Mucosa of rectum (tissue), 2 donors: Measurements from ENCODE around the gene DCAF16.

Experiments
- H3K27ac ChIP-seq, 2 donors: one replicate each; pipeline ENCODE4 v1.7.0; 2013; ENCODE audit warnings: inconsistent platforms in 2 of 2, low read depth in 2 of 2, low read length in 2 of 2
- H3K27me3 ChIP-seq, 2 donors: one replicate each; pipeline ENCODE4 v1.7.0; 2013; ENCODE audit warnings: low read length in 2 of 2; ENCODE audit not compliant: control insufficient read depth in 2 of 2, insufficient read depth in 2 of 2
- H3K36me3 ChIP-seq, 2 donors: one replicate each; pipeline ENCODE4 v1.7.0; 2013; ENCODE audit warnings: low read length in 2 of 2; ENCODE audit not compliant: control insufficient read depth in 2 of 2, insufficient read depth in 2 of 2
- H3K4me1 ChIP-seq, 2 donors: one replicate each; pipeline ENCODE4 v1.7.0; 2013; ENCODE audit warnings: low read length in 2 of 2, mild to moderate bottlenecking in 1 of 2; ENCODE audit not compliant: control insufficient read depth in 2 of 2, insufficient read depth in 2 of 2
- H3K4me3 ChIP-seq, 2 donors: one replicate each; pipeline ENCODE4 v1.7.0; 2013; ENCODE audit warnings: low read length in 2 of 2
- H3K9ac ChIP-seq, 2 donors: one replicate each; pipeline ENCODE4 v1.7.0; 2013; ENCODE audit warnings: low read length in 2 of 2, low read depth in 1 of 2, mild to moderate bottlenecking in 1 of 2
- H3K9me3 ChIP-seq, 2 donors: one replicate each; pipeline ENCODE4 v1.7.0; 2013; ENCODE audit warnings: low read length in 2 of 2; ENCODE audit not compliant: control insufficient read depth in 2 of 2
- donor health status: healthy.
- donor health status: Normal muscosa, but diverticular disease.

Gene DCAF16

GRCh38 chr4:17786567-17786966 is 24.0 kb downstream of the DCAF16 start:
- H3K9me3 ChIP-seq: no peaks in the 10 kb centered on the region
- no peak overlapping the region for H3K27ac ChIP-seq
- H3K9ac ChIP-seq: no peak overlapping the region
- no peak overlapping the region for H3K4me3 ChIP-seq
- H3K36me3 ChIP-seq: no peaks in the 10 kb centered on the region
- H3K27me3 ChIP-seq: peaks cover 4 to 9% of the 10 kb centered on the region in 2 donors
- H3K4me1 ChIP-seq: peaks cover 0 to 2% of the 10 kb centered on the region in 2 donors

GRCh38 chr4:17785858-17786257 is 24.7 kb downstream of the DCAF16 start:
- no peak overlapping the region for H3K9ac ChIP-seq
- H3K4me3 ChIP-seq: no peak overlapping the region
- no peaks in the 10 kb centered on the region for H3K9me3 ChIP-seq
- peaks cover 6 to 7% of the 10 kb centered on the region in 2 donors for H3K4me1 ChIP-seq
- no peak overlapping the region for H3K27ac ChIP-seq
- peaks cover 8 to 15% of the 10 kb centered on the region in 2 donors for H3K27me3 ChIP-seq
- no peaks in the 10 kb centered on the region for H3K36me3 ChIP-seq

DNA sequence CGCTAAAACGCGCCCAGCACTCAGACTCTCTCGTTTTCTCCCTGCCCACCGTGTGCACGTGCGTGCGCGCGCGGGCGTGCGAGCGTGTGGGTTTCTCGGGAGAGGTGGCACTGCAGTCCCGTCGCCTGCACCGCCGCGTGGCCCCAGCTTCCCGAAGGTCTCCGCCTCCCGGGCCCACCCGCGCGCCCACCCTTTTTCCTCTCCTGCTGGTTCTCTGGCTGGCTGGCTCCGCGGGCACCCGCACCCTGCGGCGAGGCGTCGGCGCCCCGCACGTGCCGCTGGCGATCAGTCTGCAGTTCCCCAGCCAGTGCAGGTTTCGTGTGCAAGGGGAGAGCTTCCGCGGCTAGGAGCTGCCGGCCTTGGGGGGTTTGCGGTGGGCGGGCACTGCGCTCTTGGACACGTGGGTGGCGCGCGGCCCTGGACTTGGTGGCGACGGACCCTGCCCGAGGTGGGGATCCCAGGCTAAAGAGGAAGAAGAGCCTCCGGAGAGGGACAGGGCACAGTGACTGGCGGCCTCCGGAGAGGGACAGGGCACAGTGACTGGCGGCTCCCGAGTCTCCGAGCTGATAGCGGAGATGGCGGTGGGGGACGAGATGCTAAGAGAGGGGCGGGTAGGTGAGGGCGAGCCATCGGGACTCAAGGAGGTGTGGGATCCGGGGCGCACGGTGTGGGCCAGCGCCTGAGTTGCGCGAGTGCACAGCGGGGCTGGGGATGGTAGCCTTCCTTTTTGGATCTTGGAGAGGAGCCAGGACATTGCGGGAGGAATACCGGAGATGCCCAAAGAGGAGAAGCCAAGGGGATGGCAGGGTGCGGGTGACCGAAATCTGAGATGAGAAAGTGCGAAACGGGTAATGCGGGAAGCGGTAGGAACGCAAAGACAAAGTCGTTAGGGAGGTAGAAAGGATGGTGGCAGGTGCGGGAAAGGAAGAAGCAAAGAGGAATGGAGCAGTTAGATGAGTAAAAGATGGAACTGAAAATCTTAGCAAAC is 29.0 kb downstream of the DCAF16 start, which contains the start of gene FAM184B:
FAM184B (minus strand) TSS at position 322 of the 988 bp plus-strand sequence. CDS start 322 bp downstream, outside the sequence.
- H3K4me3 ChIP-seq: peak within 1 kb of the TSS; percentile 31 to 53
- peaks cover 23 to 34% of the 10 kb centered on the region in 2 donors for H3K27me3 ChIP-seq
- H3K9ac ChIP-seq: no peak within 1 kb of the TSS
- peaks cover 6 to 8% of the 10 kb centered on the region in 2 donors for H3K4me1 ChIP-seq
- no peaks in the 10 kb centered on the region for H3K9me3 ChIP-seq
- H3K36me3 ChIP-seq: no peaks in the 10 kb centered on the region
- H3K27ac ChIP-seq: no peak within 1 kb of the TSS

DNA sequence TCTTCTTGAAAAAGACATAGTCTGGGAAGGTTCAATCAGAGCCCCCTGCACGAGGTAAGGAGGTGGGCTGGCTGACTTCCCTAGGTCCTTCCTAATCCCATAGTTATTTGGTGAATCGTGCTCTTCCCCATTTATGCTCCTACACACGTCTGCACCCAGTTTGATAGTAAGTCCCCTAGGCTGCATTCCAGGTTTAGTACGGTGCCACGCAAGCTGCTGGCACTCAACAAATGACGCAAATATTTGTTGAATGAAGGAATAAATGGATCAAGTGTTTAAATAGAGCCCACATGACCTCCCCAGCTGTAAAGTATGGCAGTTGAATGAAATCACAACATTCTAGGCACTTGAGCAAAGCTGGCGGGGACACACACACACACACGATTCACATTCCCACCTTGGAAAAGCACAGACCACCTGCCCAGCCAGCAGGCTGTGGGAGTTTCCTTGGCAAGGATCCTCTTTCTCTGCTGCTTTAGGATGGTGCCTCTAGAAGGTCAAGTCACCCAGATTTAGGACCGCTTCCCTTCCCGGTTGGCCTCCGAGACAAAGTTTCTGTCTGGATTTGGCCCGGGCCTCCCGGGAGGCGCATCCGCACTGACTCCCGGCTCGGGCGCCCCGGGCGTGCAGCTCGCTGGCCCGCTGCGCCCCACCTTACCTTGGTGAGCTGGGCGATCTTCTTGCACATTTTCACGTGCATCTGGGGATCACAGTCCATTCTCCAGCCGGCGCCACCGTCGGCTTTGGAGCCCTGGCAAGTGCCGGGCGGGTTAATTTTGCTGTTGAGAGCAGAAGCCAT is 29.9 kb downstream of the DCAF16 start:
- Histone ChIP-seq H3K27me3 (peaks cover 23 to 34% of the 10 kb centered on the region in 2 donors), H3K9me3 (no peaks in the 10 kb centered on the region), H3K36me3 (no peaks in the 10 kb centered on the region), H3K4me1 (peaks cover 6 to 8% of the 10 kb centered on the region in 2 donors), H3K9ac (no peak overlapping the region), H3K27ac (no peak overlapping the region), H3K4me3 (peak overlapping the region; percentile 31 to 53)

DNA sequence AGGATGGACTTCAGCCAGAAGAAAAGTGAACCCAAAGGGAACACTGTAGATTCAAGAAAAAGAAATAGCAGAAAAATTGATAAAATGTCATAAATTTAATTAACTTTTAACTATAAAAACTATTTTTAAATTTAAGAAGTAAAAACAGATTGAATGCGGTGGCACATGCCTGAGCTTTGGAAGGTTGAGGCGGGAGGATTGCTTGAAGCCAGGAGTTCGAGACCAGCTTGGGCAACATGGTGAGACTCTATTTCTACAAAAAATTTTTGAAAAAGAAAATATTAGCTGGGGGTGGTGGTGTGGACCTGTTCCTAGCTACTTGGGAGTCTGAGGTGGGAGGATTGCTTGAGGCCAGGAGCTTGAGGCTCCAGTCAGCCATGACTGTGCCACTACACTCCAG is 32.1 kb downstream of the DCAF16 start:
- no peaks in the 10 kb centered on the region for H3K9me3 ChIP-seq
- H3K27ac ChIP-seq: no peak overlapping the region
- no peaks in the 10 kb centered on the region for H3K36me3 ChIP-seq
- no peak overlapping the region for H3K9ac ChIP-seq
- peaks cover 23 to 34% of the 10 kb centered on the region in 2 donors for H3K27me3 ChIP-seq
- H3K4me3 ChIP-seq: no peak overlapping the region
- peaks cover 6 to 8% of the 10 kb centered on the region in 2 donors for H3K4me1 ChIP-seq

- no peak overlapping the region for H3K9ac ChIP-seq
- H3K27ac ChIP-seq: no peak overlapping the region
- H3K4me1 ChIP-seq: no peaks in the 10 kb centered on the region
- no peaks in the 10 kb centered on the region for H3K9me3 ChIP-seq
- H3K4me3 ChIP-seq: no peak overlapping the region
- H3K27me3 ChIP-seq: peaks cover 0 to 3% of the 10 kb centered on the region in 2 donors
- no peaks in the 10 kb centered on the region for H3K36me3 ChIP-seq
These were observed 37.3 kb downstream of the DCAF16 start for GRCh38 chr4:17773135-17773698.

DNA sequence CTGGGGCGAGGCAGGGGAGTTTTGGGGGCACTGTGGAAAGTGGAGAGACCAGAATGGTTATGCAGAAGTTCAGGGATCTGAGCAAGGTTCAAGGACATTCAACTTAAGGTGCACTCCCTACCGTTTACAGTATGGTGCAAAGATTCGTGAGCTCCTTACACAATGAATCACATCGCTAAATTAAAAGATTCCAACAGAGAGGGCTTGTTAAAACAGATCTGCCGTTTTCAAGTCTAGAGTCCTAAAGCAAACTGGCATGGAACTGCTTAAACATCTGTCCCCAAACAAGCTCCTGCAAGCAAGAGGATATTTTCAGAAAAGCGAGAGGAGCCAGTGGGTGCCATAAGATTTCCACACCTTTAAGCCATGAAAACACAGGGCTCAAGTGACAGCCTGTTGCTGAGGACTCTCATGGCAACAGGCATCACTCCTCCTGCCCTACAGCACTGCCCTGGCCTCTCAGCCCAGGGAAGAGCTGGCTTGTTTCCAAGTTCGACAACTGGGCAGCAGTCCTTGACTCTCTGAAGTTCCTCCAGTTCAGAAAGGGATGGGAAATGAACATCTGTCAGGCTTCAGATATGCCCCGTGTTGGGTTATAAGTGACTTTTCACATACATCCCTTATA is 39.2 kb downstream of the DCAF16 start:
- Histone ChIP-seq H3K36me3 (no peaks in the 10 kb centered on the region), H3K4me3 (no peak overlapping the region), H3K9ac (no peak overlapping the region), H3K9me3 (no peaks in the 10 kb centered on the region), H3K27me3 (no peaks in the 10 kb centered on the region), H3K27ac (no peak overlapping the region), H3K4me1 (no peaks in the 10 kb centered on the region)

DNA sequence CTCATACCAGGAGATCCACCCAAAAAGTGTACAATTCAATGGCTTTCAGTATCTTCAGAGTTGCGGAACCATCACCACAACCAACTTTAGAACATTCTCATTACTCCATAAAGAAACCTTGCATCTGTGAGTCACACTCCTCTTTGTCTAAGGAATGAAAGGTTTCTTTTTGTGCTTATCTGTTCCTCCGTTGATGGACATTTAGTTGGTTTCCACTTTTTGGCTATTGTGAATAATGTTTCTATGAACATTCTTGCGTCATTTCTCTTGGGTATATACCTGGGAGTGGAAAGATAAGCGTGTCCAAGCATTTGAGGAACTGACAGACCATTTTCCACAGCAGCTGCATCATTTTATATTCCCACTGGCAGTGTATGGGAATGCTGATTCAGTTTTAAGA is 39.7 kb downstream of the DCAF16 start:
- H3K9me3 ChIP-seq: no peaks in the 10 kb centered on the region
- H3K27me3 ChIP-seq: no peaks in the 10 kb centered on the region
- no peak overlapping the region for H3K9ac ChIP-seq
- no peaks in the 10 kb centered on the region for H3K36me3 ChIP-seq
- no peaks in the 10 kb centered on the region for H3K4me1 ChIP-seq
- H3K4me3 ChIP-seq: no peak overlapping the region
- no peak overlapping the region for H3K27ac ChIP-seq

DNA sequence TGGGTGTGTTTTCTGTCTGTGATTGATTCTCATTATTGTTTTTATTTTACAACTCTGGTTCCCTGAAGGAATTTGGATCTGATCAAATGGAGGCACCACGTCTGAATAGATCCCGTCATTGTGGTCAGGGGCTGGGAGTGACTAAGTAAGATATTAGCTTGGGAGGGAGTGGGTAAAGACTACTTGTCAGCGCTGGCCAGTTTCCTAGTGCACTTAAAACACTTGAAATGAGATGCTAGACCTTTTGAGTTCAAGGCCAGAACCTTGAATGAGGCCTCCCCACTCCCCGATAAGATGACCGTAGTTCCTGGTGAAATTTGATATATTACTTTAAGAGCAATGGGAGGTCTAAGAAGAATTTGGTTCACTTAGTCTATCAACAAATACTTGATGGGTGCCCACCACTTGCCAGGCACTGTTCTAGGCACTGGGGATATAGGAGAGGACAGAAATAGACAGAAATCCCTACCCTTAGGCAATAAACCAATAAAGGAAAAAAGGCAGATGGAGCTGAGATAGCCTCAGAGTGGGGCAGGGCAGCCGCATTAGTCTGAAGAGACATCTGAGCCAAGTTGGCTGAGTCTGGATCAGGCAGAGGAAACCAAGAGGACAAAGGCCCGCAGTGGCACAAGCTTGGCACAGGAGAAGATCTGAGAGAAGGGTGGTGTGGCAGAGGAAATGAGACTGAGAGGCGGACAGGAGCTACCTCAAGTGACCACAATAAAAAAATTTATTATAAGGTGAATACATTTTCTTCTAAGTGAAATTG is 41.0 kb downstream of the DCAF16 start:
- H3K36me3 ChIP-seq: no peaks in the 10 kb centered on the region

More for the DNA sequence above, 41.0 kb downstream of the DCAF16 start:
- no peak overlapping the region for H3K4me3 ChIP-seq
- no peak overlapping the region for H3K27ac ChIP-seq
- no peak overlapping the region for H3K9ac ChIP-seq
- H3K4me1 ChIP-seq: no peaks in the 10 kb centered on the region
- no peaks in the 10 kb centered on the region for H3K27me3 ChIP-seq
- no peaks in the 10 kb centered on the region for H3K9me3 ChIP-seq
